Measurements from ENCODE around the gene PLP2.
"Not testable (repeated sequence)": the region's sequence is repeated elsewhere in the genome, so short reads cannot be mapped to it uniquely, and the experiment has no call there.

The PLP2 gene

GRCh38 chrX:49171752-49172279, at the start of gene PLP2:
PLP2 (plus strand) TSS chrX:49171898; CDS start chrX:49172001, 103 bp downstream.
- peak; percentile 59 to 68 for DNase-seq

- DNase-seq = no peak
Observed at GRCh38 chrX:49122499-49122898, 49.2 kb upstream of the PLP2 start.

- not testable (repeated sequence) for DNase-seq
Observed at GRCh38 chrX:49127742-49128258, 43.9 kb upstream of the PLP2 start.

- no peak for DNase-seq
Observed at GRCh38 chrX:49129427-49129826, 42.3 kb upstream of the PLP2 start.

GRCh38 chrX:49132275-49132674, 39.4 kb upstream of the PLP2 start:
- DNase-seq = not testable (repeated sequence)

- DNase-seq = no peak
Observed at GRCh38 chrX:49133759-49134158, 37.9 kb upstream of the PLP2 start.

GRCh38 chrX:49137492-49137891, 34.2 kb upstream of the PLP2 start:
- no peak for DNase-seq

GRCh38 chrX:49139713-49140112, 32.0 kb upstream of the PLP2 start:
- DNase-seq = no peak

GRCh38 chrX:49142264-49142663, 29.4 kb upstream of the PLP2 start:
- peak in 1 of 2 experiments; percentile 29 for DNase-seq

- DNase-seq = not testable (repeated sequence)
Observed at GRCh38 chrX:49143154-49143553, 28.5 kb upstream of the PLP2 start.

GRCh38 chrX:49147282-49147681, 24.4 kb upstream of the PLP2 start:
- no peak for DNase-seq

GRCh38 chrX:49147936-49148335, 23.8 kb upstream of the PLP2 start:
- no peak for DNase-seq

GRCh38 chrX:49148390-49149100, 23.2 kb upstream of the PLP2 start:
- not testable (repeated sequence) for DNase-seq

GRCh38 chrX:49149291-49149690, 22.4 kb upstream of the PLP2 start:
- not testable (repeated sequence) for DNase-seq

GRCh38 chrX:49153467-49153866, 18.2 kb upstream of the PLP2 start:
- no peak for DNase-seq

GRCh38 chrX:49155243-49155899, 16.3 kb upstream of the PLP2 start:
- DNase-seq = peak in 1 of 2 experiments; percentile 21

- peak; percentile 75 to 85 for DNase-seq
Observed at GRCh38 chrX:49155900-49156837, 15.5 kb upstream of the PLP2 start.

- DNase-seq = no peak
Observed at GRCh38 chrX:49157194-49157593, 14.5 kb upstream of the PLP2 start.

- DNase-seq = no peak
Observed at GRCh38 chrX:49160908-49161307, 10.8 kb upstream of the PLP2 start.

- DNase-seq = no peak
Observed at GRCh38 chrX:49161632-49162031, 10.1 kb upstream of the PLP2 start.

- DNase-seq = no peak
Observed at GRCh38 chrX:49162620-49163019, 9.1 kb upstream of the PLP2 start, which contains the start of gene MAGIX. MAGIX (plus strand) TSS chrX:49162758; CDS start chrX:49162890, 132 bp downstream.

GRCh38 chrX:49163555-49164419, 7.9 kb upstream of the PLP2 start:
- peak; percentile 63 to 78 for DNase-seq

Data from NCI-H524 (cell line).